Activated CD4-positive, alpha-beta T cell treated with anti-CD3 and anti-CD28 coated beads, Interleukin-2, amount 10 ng/mL, durations not matched to agents 24 days and 14 days (primary cell): ENCODE results near the gene USP13. TPM values are rescaled to one million over a fixed set of nuclear protein-coding genes. Genes with fewer than 3 reads are reported as not detected.
A peak's percentile ranks its signal among the peaks of the same experiment; 100 is the strongest.
"Not testable (repeated sequence)": the region's sequence is repeated elsewhere in the genome, so short reads cannot be mapped to it uniquely, and the experiment has no call there.

Experiments
- DNase-seq: peaks from one replicate; pipeline ENCODE4 v3.0.0; 2022
- H3K27ac Mint-ChIP-seq: one replicate; pipeline ENCODE4 v1.8.0; 2022; ENCODE audit warnings: mild to moderate bottlenecking, mixed read lengths
- H3K27me3 Mint-ChIP-seq: one replicate; pipeline ENCODE4 v1.8.0; 2022; ENCODE audit warnings: mixed read lengths
- H3K36me3 Mint-ChIP-seq: one replicate; pipeline ENCODE4 v1.8.0; 2022; ENCODE audit warnings: low read depth, mild to moderate bottlenecking, mixed read lengths
- H3K4me1 Mint-ChIP-seq: one replicate; pipeline ENCODE4 v1.8.0; 2021; ENCODE audit warnings: mixed read lengths
- H3K4me3 Mint-ChIP-seq: one replicate; pipeline ENCODE4 v1.8.0; 2022; ENCODE audit warnings: mild to moderate bottlenecking, moderate library complexity, mixed read lengths
- H3K9me3 Mint-ChIP-seq: one replicate; pipeline ENCODE4 v1.8.0; 2021; ENCODE audit warnings: mixed read lengths
- intact Hi-C: fragments of 100-400 bp; cut with micrococcal nuclease; formaldehyde crosslinking; loops from one replicate; pipeline ENCODE4 v1.15.1; 2023
- total RNA-seq: library from RNA; stranded (reverse); gene quantifications from 2 replicates; pipeline ENCODE4 v1.2.3, GENCODE V29; 2022

The USP13 gene
- total RNA-seq, 1 donor from 2014 or later: 15.3 TPM

GRCh38 chr3:179775416-179776122 is 122.7 kb downstream of the USP13 start:
- Mint-ChIP-seq H3K4me1 (no peaks in the 10 kb centered on the region), H3K36me3 (peaks cover 6% of the 10 kb centered on the region), H3K27me3 (no peaks in the 10 kb centered on the region), H3K9me3 (no peaks in the 10 kb centered on the region), H3K27ac (no peak overlapping the region), H3K4me3 (no peak overlapping the region)
- intact Hi-C loops: no loop called here
- DNase-seq: no peak

- H3K27ac Mint-ChIP-seq, H3K36me3 Mint-ChIP-seq, intact Hi-C loops, H3K27me3 Mint-ChIP-seq, DNase-seq, H3K9me3 Mint-ChIP-seq, H3K4me3 Mint-ChIP-seq, H3K4me1 Mint-ChIP-seq: not testable (repeated sequence)
Measured at GRCh38 chr3:179782841-179783240, 130.0 kb downstream of the USP13 start.

- DNase-seq: no peak
- intact Hi-C loops: no loop called here
- H3K9me3 Mint-ChIP-seq: no peaks in the 10 kb centered on the region
- no peaks in the 10 kb centered on the region for H3K27me3 Mint-ChIP-seq
- H3K4me3 Mint-ChIP-seq: no peak overlapping the region
- H3K27ac Mint-ChIP-seq: no peak overlapping the region
- H3K36me3 Mint-ChIP-seq: no peaks in the 10 kb centered on the region
- H3K4me1 Mint-ChIP-seq: no peaks in the 10 kb centered on the region
Measured at GRCh38 chr3:179788996-179789395, 136.2 kb downstream of the USP13 start.

DNA sequence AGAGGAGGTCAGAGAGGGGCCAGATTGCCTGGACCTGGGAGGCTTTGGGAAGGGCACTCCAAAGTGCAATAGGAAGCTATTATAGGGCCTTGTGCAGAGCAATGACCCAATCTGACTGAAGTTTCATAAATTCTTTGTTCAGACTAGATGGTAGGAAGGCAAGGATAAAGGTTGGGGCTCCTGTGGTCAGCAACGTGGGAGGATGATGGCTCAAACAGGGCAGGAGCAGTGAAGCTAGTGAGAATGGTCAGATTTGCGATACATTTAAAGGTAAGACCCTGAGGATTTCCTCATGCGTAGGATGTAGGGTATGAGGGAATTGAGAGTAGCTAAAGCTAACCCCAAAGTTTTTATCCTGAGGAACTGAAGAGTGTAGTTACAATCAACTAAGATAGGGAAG is 139.0 kb downstream of the USP13 start:
- Mint-ChIP-seq H3K4me1 (no peaks in the 10 kb centered on the region), H3K27ac (no peak overlapping the region), H3K27me3 (no peaks in the 10 kb centered on the region), H3K9me3 (no peaks in the 10 kb centered on the region), H3K36me3 (no peaks in the 10 kb centered on the region), H3K4me3 (no peak overlapping the region)
- intact Hi-C loops: no loop called here
- no peak for DNase-seq

DNA sequence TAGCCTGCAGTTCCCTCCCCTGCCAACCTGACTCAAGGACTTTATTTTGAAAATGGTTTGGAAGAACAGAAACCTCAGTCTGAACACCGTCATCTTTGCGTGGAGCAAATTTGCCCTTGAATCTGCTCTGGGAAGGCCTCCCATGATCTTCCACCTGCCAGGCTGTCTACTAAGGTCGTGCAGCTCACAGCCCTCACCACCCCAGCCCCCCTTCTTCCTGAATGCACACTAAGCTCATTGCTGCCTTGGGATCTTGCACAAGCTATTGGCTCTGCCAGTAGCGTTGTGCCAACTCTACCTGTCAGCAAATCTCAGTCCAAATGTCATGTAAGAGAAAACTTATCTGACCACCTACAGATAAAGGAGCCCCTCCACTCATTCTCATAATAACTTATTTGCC is 141.5 kb downstream of the USP13 start:
- H3K4me1 Mint-ChIP-seq: no peaks in the 10 kb centered on the region
- no peak overlapping the region for H3K4me3 Mint-ChIP-seq
- no peak for DNase-seq
- H3K27ac Mint-ChIP-seq: no peak overlapping the region
- H3K27me3 Mint-ChIP-seq: no peaks in the 10 kb centered on the region
- no peaks in the 10 kb centered on the region for H3K9me3 Mint-ChIP-seq
- intact Hi-C loops: no loop called here
- no peaks in the 10 kb centered on the region for H3K36me3 Mint-ChIP-seq

DNA sequence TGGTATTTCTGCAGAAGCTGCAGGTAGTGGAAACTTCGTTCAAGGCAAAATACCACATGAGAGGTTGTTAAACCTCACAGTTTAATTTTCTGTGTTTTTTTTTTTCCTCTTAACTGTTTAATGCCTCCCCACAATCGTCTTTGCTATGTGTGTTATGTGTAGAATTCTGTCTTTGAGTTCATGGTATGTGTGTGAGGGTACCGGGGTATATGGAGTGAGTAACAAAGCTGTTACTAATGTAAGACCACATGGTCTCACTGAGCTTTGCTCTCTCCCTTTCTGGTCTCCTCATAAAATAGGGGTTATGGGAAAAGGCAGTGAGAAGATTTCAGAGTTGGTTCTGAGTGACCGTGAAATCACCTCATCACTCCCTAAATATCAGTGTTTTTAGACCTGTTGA is 143.6 kb downstream of the USP13 start:
- Mint-ChIP-seq H3K27me3 (peaks cover 2% of the 10 kb centered on the region), H3K9me3 (no peaks in the 10 kb centered on the region), H3K4me1 (no peaks in the 10 kb centered on the region), H3K36me3 (no peaks in the 10 kb centered on the region), H3K27ac (no peak overlapping the region), H3K4me3 (no peak overlapping the region)
- intact Hi-C loops: no loop called here
- no peak for DNase-seq

GRCh38 chr3:179797192-179797591 is 144.4 kb downstream of the USP13 start:
- Mint-ChIP-seq H3K9me3 (no peaks in the 10 kb centered on the region), H3K36me3 (no peaks in the 10 kb centered on the region), H3K4me1 (no peaks in the 10 kb centered on the region), H3K4me3 (no peak overlapping the region), H3K27me3 (peaks cover 2% of the 10 kb centered on the region), H3K27ac (no peak overlapping the region)
- intact Hi-C loops: no loop called here
- DNase-seq: no peak

- no peak for DNase-seq
- Mint-ChIP-seq H3K27me3 (peaks cover 12% of the 10 kb centered on the region), H3K36me3 (no peaks in the 10 kb centered on the region), H3K9me3 (no peaks in the 10 kb centered on the region), H3K4me1 (no peaks in the 10 kb centered on the region), H3K27ac (no peak overlapping the region), H3K4me3 (no peak overlapping the region)
- intact Hi-C loops: no loop called here
Measured at GRCh38 chr3:179801263-179801662, 148.4 kb downstream of the USP13 start.

GRCh38 chr3:179801856-179802255 is 149.0 kb downstream of the USP13 start:
- H3K27me3 Mint-ChIP-seq: peaks cover 12% of the 10 kb centered on the region
- H3K27ac Mint-ChIP-seq: no peak overlapping the region
- DNase-seq: no peak
- no peaks in the 10 kb centered on the region for H3K9me3 Mint-ChIP-seq
- no peaks in the 10 kb centered on the region for H3K4me1 Mint-ChIP-seq
- H3K36me3 Mint-ChIP-seq: no peaks in the 10 kb centered on the region
- H3K4me3 Mint-ChIP-seq: no peak overlapping the region
- intact Hi-C loops: no loop called here

- H3K4me3 Mint-ChIP-seq: no peak overlapping the region
- H3K27ac Mint-ChIP-seq: no peak overlapping the region
- intact Hi-C loops: no loop called here
- H3K36me3 Mint-ChIP-seq: no peaks in the 10 kb centered on the region
- H3K9me3 Mint-ChIP-seq: no peaks in the 10 kb centered on the region
- H3K4me1 Mint-ChIP-seq: no peaks in the 10 kb centered on the region
- H3K27me3 Mint-ChIP-seq: peaks cover 9% of the 10 kb centered on the region
- DNase-seq: no peak
Measured at GRCh38 chr3:179806177-179806576, 153.3 kb downstream of the USP13 start.

GRCh38 chr3:179807588-179807987 is 154.7 kb downstream of the USP13 start:
- Mint-ChIP-seq H3K27ac (no peak overlapping the region), H3K4me3 (no peak overlapping the region), H3K4me1 (peaks cover 3% of the 10 kb centered on the region), H3K9me3 (no peaks in the 10 kb centered on the region), H3K36me3 (no peaks in the 10 kb centered on the region), H3K27me3 (peaks cover 9% of the 10 kb centered on the region)
- DNase-seq: no peak
- intact Hi-C loops: no loop called here

- Mint-ChIP-seq H3K4me3 (no peak overlapping the region), H3K9me3 (no peaks in the 10 kb centered on the region), H3K27me3 (peaks cover 3% of the 10 kb centered on the region), H3K4me1 (peaks cover 3% of the 10 kb centered on the region), H3K27ac (no peak overlapping the region), H3K36me3 (no peaks in the 10 kb centered on the region)
- DNase-seq: no peak
- intact Hi-C loops: no loop called here
Measured at GRCh38 chr3:179809639-179810038, 156.8 kb downstream of the USP13 start.

- no peaks in the 10 kb centered on the region for H3K36me3 Mint-ChIP-seq
- H3K27me3 Mint-ChIP-seq: no peaks in the 10 kb centered on the region
- DNase-seq: peak; percentile 67
- H3K4me1 Mint-ChIP-seq: peaks cover 3% of the 10 kb centered on the region
- H3K9me3 Mint-ChIP-seq: no peaks in the 10 kb centered on the region
- H3K4me3 Mint-ChIP-seq: no peak overlapping the region
- intact Hi-C loops: no loop called here
- H3K27ac Mint-ChIP-seq: no peak overlapping the region
Measured at GRCh38 chr3:179811321-179812095, 158.7 kb downstream of the USP13 start.

- H3K4me3 Mint-ChIP-seq: no peak overlapping the region
- H3K27ac Mint-ChIP-seq: no peak overlapping the region
- H3K9me3 Mint-ChIP-seq: no peaks in the 10 kb centered on the region
- intact Hi-C loops: no loop called here
- no peaks in the 10 kb centered on the region for H3K36me3 Mint-ChIP-seq
- H3K27me3 Mint-ChIP-seq: no peaks in the 10 kb centered on the region
- peaks cover 3% of the 10 kb centered on the region for H3K4me1 Mint-ChIP-seq
- no peak for DNase-seq
Measured at GRCh38 chr3:179812096-179812382, 159.2 kb downstream of the USP13 start.

- Mint-ChIP-seq H3K36me3 (no peaks in the 10 kb centered on the region), H3K9me3 (no peaks in the 10 kb centered on the region), H3K4me3 (no peak overlapping the region), H3K4me1 (no peaks in the 10 kb centered on the region), H3K27me3 (peaks cover 4% of the 10 kb centered on the region), H3K27ac (no peak overlapping the region)
- DNase-seq: no peak
- intact Hi-C loops: no loop called here
Measured at GRCh38 chr3:179819379-179819778, 166.5 kb downstream of the USP13 start.
